HEK293 (cell line): ENCODE data around the gene ENSA.
"Not testable (repeated sequence)": the region's sequence is repeated elsewhere in the genome, so short reads cannot be mapped to it uniquely, and the experiment has no call there.

Experiments
- CTCF ChIA-PET: fragments of 350-600 bp; formaldehyde crosslinking; extraction: SDS; loops from one replicate; lab custom pipeline; 2021; ENCODE audit warnings: antibody characterized with exemption; lab: Yijun Ruan, JAX
- POLR2A ChIA-PET: fragments of 300-600 bp; formaldehyde crosslinking; extraction: SDS; loops from one replicate; lab custom pipeline; 2020; ENCODE audit warnings: antibody characterized with exemption, inconsistent platforms; lab: Yijun Ruan, JAX
- H3K27ac ChIP-seq: fragments of 200-500 bp; sonication (Bioruptor generic); 2 replicates; pipeline ENCODE4 v1.5.1; 2014; ENCODE audit warnings: low read depth, low read length, control low read depth, inconsistent platforms; ENCODE audit errors: extremely low read depth
- H3K36me3 ChIP-seq, 2 experiments: fragments of 200-500 bp in 1 of 2; sonication (Bioruptor generic) in 1 of 2; 1 replicate in 1 of 2; 2 replicates in 1 of 2; pipeline ENCODE4 v1.5.1; 2014 to 2017; ENCODE audit warnings: inconsistent platforms in 2 of 2, low read length in 2 of 2; ENCODE audit not compliant: control insufficient read depth in 2 of 2, insufficient read depth in 1 of 2
- H3K4me1 ChIP-seq: fragments of 200-500 bp; sonication (Bioruptor generic); 2 replicates; pipeline ENCODE4 v1.5.1; 2014; ENCODE audit warnings: mild to moderate bottlenecking, low read length, inconsistent platforms; ENCODE audit not compliant: control insufficient read depth, insufficient read depth
- H3K4me3 ChIP-seq: 2 replicates; pipeline ENCODE4 v1.5.1; 2011; ENCODE audit warnings: low read depth, mild to moderate bottlenecking, control low read depth, low read length, moderate library complexity
- H3K9me3 ChIP-seq: fragments of 200-500 bp; sonication (Bioruptor generic); 2 replicates; pipeline ENCODE4 v1.5.1; 2014; ENCODE audit warnings: low read depth, low read length, inconsistent platforms; ENCODE audit not compliant: control insufficient read depth, insufficient read depth
- BCL11A ChIP-seq: fragments of 450-650 bp; formaldehyde crosslinking; IDR thresholded peaks from 2 replicates; pipeline ENCODE4 v1.5.1; 2016; ENCODE audit warnings: low read depth, missing biosample characterization, missing genetic modification characterization
- GFI1B ChIP-seq: fragments of 450-650 bp; formaldehyde crosslinking; IDR thresholded peaks from 2 replicates; pipeline ENCODE4 v1.5.1; 2016; ENCODE audit warnings: missing biosample characterization, missing genetic modification characterization
- KLF7 ChIP-seq: fragments of 450-650 bp; formaldehyde crosslinking; IDR thresholded peaks from 2 replicates; pipeline ENCODE4 v1.5.1; 2016; ENCODE audit warnings: missing biosample characterization, missing genetic modification characterization, borderline replicate concordance
- MYNN ChIP-seq: fragments of 450-650 bp; formaldehyde crosslinking; IDR thresholded peaks from 2 replicates; pipeline ENCODE4 v1.5.1; 2016; ENCODE audit warnings: missing biosample characterization, missing genetic modification characterization, borderline replicate concordance
- ZBTB10 ChIP-seq: fragments of 450-650 bp; formaldehyde crosslinking; IDR thresholded peaks from 2 replicates; pipeline ENCODE4 v1.5.1; 2016; ENCODE audit warnings: missing biosample characterization, missing genetic modification characterization
- ZBTB17 ChIP-seq: fragments of 450-650 bp; formaldehyde crosslinking; IDR thresholded peaks from 2 replicates; pipeline ENCODE4 v1.5.1; 2016; ENCODE audit warnings: missing biosample characterization, missing genetic modification characterization
- ZFP69B ChIP-seq: fragments of 450-650 bp; formaldehyde crosslinking; IDR thresholded peaks from 2 replicates; pipeline ENCODE4 v1.5.1; 2016; ENCODE audit warnings: missing biosample characterization, missing genetic modification characterization
- ZIC2 ChIP-seq: fragments of 450-650 bp; formaldehyde crosslinking; IDR thresholded peaks from 2 replicates; pipeline ENCODE4 v1.5.1; 2016; ENCODE audit warnings: missing biosample characterization, missing genetic modification characterization
- ZNF121 ChIP-seq: fragments of 450-650 bp; formaldehyde crosslinking; IDR thresholded peaks from 2 replicates; pipeline ENCODE4 v1.5.1; 2016; ENCODE audit warnings: missing biosample characterization, missing genetic modification characterization
- ZNF16 ChIP-seq: fragments of 450-650 bp; formaldehyde crosslinking; IDR thresholded peaks from 2 replicates; pipeline ENCODE4 v1.5.1; 2016; ENCODE audit warnings: low read depth, missing biosample characterization, missing genetic modification characterization
- ZNF202 ChIP-seq: fragments of 450-650 bp; formaldehyde crosslinking; IDR thresholded peaks from 2 replicates; pipeline ENCODE4 v1.5.1; 2016; ENCODE audit warnings: missing biosample characterization, missing genetic modification characterization, borderline replicate concordance
- ZNF488 ChIP-seq: fragments of 450-650 bp; formaldehyde crosslinking; IDR thresholded peaks from 2 replicates; pipeline ENCODE4 v1.5.1; 2016; ENCODE audit warnings: missing biosample characterization, missing genetic modification characterization
- ZNF544 ChIP-seq: fragments of 450-650 bp; formaldehyde crosslinking; IDR thresholded peaks from 2 replicates; pipeline ENCODE4 v1.5.0; 2017; ENCODE audit warnings: missing biosample characterization, missing genetic modification characterization
- ZNF768 ChIP-seq: fragments of 450-650 bp; formaldehyde crosslinking; IDR thresholded peaks from 2 replicates; pipeline ENCODE4 v1.5.1; 2018; ENCODE audit warnings: missing biosample characterization, mild to moderate bottlenecking, missing genetic modification characterization
- TF ChIP-seq, protein P1 (sequence below): fragments of 450-650 bp; formaldehyde crosslinking; IDR thresholded peaks from 2 replicates; pipeline ENCODE4 v1.5.1; 2016; ENCODE audit warnings: missing biosample characterization, missing genetic modification characterization
- TF ChIP-seq, protein P2 (sequence below): fragments of 450-650 bp; formaldehyde crosslinking; IDR thresholded peaks from 2 replicates; pipeline ENCODE4 v1.5.1; 2016; ENCODE audit warnings: missing biosample characterization, missing genetic modification characterization, low read depth
- TF ChIP-seq, protein P3 (sequence below): IDR thresholded peaks from 2 replicates; pipeline ENCODE4 v1.6.1; 2011; ENCODE audit warnings: mild to moderate bottlenecking, low read depth, low read length, borderline replicate concordance
- TF ChIP-seq, protein P4 (sequence below): fragments of 450-650 bp; formaldehyde crosslinking; IDR thresholded peaks from 2 replicates; pipeline ENCODE4 v1.5.1; 2016; ENCODE audit warnings: missing biosample characterization, missing genetic modification characterization

ENSA gene

GRCh38 chr1:150575072-150575489, 54.3 kb downstream of the ENSA start (continued):
- TF ChIP-seq, protein P1, sequence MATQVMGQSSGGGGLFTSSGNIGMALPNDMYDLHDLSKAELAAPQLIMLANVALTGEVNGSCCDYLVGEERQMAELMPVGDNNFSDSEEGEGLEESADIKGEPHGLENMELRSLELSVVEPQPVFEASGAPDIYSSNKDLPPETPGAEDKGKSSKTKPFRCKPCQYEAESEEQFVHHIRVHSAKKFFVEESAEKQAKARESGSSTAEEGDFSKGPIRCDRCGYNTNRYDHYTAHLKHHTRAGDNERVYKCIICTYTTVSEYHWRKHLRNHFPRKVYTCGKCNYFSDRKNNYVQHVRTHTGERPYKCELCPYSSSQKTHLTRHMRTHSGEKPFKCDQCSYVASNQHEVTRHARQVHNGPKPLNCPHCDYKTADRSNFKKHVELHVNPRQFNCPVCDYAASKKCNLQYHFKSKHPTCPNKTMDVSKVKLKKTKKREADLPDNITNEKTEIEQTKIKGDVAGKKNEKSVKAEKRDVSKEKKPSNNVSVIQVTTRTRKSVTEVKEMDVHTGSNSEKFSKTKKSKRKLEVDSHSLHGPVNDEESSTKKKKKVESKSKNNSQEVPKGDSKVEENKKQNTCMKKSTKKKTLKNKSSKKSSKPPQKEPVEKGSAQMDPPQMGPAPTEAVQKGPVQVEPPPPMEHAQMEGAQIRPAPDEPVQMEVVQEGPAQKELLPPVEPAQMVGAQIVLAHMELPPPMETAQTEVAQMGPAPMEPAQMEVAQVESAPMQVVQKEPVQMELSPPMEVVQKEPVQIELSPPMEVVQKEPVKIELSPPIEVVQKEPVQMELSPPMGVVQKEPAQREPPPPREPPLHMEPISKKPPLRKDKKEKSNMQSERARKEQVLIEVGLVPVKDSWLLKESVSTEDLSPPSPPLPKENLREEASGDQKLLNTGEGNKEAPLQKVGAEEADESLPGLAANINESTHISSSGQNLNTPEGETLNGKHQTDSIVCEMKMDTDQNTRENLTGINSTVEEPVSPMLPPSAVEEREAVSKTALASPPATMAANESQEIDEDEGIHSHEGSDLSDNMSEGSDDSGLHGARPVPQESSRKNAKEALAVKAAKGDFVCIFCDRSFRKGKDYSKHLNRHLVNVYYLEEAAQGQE (tag by site-specific recombination) = no peak
- TF ChIP-seq ZNF202 (tag by site-specific recombination) (no peak), ZIC2 (tag by site-specific recombination) (no peak), BCL11A (no peak), ZNF16 (tag by site-specific recombination) (no peak), ZNF121 (tag by site-specific recombination) (no peak), MYNN (tag by site-specific recombination) (no peak), ZBTB17 (tag by site-specific recombination) (no peak)
- TF ChIP-seq, protein P2, sequence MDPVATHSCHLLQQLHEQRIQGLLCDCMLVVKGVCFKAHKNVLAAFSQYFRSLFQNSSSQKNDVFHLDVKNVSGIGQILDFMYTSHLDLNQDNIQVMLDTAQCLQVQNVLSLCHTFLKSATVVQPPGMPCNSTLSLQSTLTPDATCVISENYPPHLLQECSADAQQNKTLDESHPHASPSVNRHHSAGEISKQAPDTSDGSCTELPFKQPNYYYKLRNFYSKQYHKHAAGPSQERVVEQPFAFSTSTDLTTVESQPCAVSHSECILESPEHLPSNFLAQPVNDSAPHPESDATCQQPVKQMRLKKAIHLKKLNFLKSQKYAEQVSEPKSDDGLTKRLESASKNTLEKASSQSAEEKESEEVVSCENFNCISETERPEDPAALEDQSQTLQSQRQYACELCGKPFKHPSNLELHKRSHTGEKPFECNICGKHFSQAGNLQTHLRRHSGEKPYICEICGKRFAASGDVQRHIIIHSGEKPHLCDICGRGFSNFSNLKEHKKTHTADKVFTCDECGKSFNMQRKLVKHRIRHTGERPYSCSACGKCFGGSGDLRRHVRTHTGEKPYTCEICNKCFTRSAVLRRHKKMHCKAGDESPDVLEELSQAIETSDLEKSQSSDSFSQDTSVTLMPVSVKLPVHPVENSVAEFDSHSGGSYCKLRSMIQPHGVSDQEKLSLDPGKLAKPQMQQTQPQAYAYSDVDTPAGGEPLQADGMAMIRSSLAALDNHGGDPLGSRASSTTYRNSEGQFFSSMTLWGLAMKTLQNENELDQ (tag by site-specific recombination) = no peak
- TF ChIP-seq, protein P3, sequence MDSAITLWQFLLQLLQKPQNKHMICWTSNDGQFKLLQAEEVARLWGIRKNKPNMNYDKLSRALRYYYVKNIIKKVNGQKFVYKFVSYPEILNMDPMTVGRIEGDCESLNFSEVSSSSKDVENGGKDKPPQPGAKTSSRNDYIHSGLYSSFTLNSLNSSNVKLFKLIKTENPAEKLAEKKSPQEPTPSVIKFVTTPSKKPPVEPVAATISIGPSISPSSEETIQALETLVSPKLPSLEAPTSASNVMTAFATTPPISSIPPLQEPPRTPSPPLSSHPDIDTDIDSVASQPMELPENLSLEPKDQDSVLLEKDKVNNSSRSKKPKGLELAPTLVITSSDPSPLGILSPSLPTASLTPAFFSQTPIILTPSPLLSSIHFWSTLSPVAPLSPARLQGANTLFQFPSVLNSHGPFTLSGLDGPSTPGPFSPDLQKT = no peak

DNA sequence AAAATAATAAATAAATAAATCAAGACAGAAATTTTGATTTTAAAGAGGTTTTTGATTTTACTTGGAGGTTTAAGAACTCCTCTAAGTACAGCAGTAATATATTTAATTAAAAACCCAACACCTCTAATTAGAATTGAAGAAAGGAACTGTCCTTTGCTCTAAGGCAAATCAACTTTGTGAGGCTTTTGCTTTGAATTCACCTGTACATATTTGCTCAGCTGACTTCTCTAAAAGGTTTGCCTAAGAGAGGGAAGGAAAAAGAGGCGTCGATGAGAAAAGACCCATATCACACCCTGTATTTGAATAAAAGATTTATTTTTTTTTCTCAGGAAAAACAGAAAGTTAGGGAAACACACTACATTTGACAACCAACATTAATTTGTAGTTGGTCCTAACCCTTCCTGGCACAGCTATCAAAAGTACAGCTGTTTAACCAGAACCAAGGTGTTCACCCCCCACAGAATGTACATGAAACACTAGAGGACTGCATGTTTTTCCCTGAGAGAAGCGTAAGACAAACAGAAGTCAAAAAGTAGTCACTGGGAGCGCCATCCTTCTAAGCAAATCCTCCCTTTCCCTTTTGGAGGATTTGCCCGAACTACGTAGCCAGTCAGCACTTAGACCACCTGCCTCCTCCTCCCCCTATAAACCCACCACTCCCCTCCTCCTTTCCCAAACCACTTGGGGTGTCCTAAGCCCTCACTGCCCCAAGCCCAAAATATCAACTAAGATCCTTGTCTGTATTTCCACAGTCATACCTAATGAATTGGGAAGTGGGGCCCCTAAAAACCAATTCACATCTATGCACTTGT, 54.9 kb downstream of the ENSA start:
- H3K36me3 ChIP-seq = peaks cover 0 to 65% of the 10 kb centered on the region in 2 experiments
- no peak for TF ChIP-seq GFI1B (tag by site-specific recombination)
- no peak for TF ChIP-seq ZNF768 (tag by site-specific recombination)
- TF ChIP-seq ZBTB10 (tag by site-specific recombination) = no peak
- TF ChIP-seq, protein P4, sequence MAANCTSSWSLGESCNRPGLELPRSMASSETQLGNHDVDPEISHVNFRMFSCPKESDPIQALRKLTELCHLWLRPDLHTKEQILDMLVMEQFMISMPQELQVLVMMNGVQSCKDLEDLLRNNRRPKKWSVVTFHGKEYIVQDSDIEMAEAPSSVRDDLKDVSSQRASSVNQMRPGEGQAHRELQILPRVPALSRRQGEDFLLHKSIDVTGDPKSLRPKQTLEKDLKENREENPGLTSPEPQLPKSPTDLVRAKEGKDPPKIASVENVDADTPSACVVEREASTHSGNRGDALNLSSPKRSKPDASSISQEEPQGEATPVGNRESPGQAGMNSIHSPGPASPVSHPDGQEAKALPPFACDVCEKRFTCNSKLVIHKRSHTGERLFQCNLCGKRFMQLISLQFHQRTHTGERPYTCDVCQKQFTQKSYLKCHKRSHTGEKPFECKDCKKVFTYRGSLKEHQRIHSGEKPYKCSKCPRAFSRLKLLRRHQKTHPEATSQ (tag by site-specific recombination) = no peak
- no peak for TF ChIP-seq ZNF488 (tag by site-specific recombination)
- no peak for TF ChIP-seq KLF7 (tag by site-specific recombination)
- TF ChIP-seq ZFP69B (tag by site-specific recombination) = no peak
- no peak for TF ChIP-seq ZNF544 (tag by site-specific recombination)
- ChIA-PET CTCF (interaction anchor here (0.6 to 14.0 kb wide), 3 partner anchors 15 to 251 kb away, joined by 3 to 135 read pairs (median 3); no protein-coding TSS in a partner anchor), POLR2A (interaction anchor here (13.5 kb wide), 1 partner anchor 12 kb away, joined by 272 read pairs; no protein-coding TSS in a partner anchor)
- no peaks in the 10 kb centered on the region for H3K9me3 ChIP-seq
- no peak overlapping the region for H3K4me3 ChIP-seq
- H3K4me1 ChIP-seq = no peaks in the 10 kb centered on the region
- no peak overlapping the region for H3K27ac ChIP-seq

DNA sequence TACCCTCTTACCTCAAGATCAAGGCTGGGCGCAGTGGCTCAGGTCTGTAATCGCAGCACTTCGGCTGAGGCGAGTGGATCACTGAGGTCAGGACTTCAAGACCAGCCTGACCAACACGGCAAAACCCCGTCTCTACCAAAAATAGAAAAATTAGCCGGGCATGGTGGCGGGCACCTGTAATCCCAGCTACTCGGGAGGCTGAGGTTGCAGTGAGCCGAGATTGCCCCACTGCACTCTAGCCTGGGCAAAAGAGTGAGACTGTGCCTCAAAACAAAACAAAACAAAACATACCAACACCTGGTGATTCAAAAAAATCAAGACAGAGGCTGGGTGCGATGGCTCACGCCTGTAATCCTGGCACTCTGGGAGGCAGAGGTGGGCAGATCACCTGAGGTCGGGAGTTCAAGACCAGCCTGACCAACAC, 55.8 kb downstream of the ENSA start:
- not testable (repeated sequence) for H3K9me3 ChIP-seq, H3K4me3 ChIP-seq, H3K27ac ChIP-seq, H3K4me1 ChIP-seq
- POLR2A ChIA-PET = interaction anchor here (13.5 kb wide), 1 partner anchor 11 kb away, joined by 272 read pairs; no protein-coding TSS in a partner anchor
- H3K36me3 ChIP-seq = peaks cover 0 to 63% of the 10 kb centered on the region in 2 experiments
- CTCF ChIA-PET = interaction anchor here (0.6 to 14.0 kb wide), 4 partner anchors 14 to 252 kb away, joined by 3 to 135 read pairs (median 3); no protein-coding TSS in a partner anchor
